ENCODE results near the gene AK5.

AK5 gene

DNA sequence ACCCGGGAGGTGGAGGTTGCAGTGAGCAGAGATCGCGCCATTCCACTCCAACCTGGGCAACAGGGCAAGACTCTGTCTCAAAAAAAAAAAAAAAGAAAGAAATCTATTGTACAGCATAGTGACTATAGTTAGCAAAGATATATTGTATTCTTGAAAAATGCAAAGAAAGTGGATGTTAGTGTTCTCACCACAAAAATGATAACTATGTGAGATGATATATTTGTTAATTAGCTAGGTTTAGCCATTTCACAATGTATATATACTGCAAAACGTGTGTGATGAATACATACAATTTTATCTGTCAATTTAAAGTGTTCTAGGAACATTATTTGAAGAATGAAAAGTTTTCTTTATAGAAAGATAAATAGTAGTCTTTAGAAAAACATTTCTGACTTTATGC, 179.9 kb downstream of the AK5 start:
- Histone ChIP-seq H3K27me3 (ENCODE audit: control insufficient read depth in 1 of 2, insufficient read depth in 2 of 2, low read length in 2 of 2) (no peaks in the 10 kb centered on the region), H3K36me3 (ENCODE audit: control insufficient read depth in 1 of 2, insufficient read depth in 2 of 2, low read length in 2 of 2) (no peaks in the 10 kb centered on the region), H3K4me3 (ENCODE audit: low read depth in 1 of 2, low read length in 2 of 2) (no peak overlapping the region), H3K27ac (ENCODE audit: low read depth, low read length) (no peak overlapping the region), H3K9me3 (ENCODE audit: control insufficient read depth in 1 of 2, low read length in 2 of 2) (no peaks in the 10 kb centered on the region), H3K4me1 (ENCODE audit: control insufficient read depth in 1 of 2, insufficient read depth in 2 of 2, low read length in 2 of 2) (peaks cover 0 to 4% of the 10 kb centered on the region in 2 donors), H3K9ac (ENCODE audit: low read depth in 1 of 2, low read length in 2 of 2) (no peak overlapping the region)

DNA sequence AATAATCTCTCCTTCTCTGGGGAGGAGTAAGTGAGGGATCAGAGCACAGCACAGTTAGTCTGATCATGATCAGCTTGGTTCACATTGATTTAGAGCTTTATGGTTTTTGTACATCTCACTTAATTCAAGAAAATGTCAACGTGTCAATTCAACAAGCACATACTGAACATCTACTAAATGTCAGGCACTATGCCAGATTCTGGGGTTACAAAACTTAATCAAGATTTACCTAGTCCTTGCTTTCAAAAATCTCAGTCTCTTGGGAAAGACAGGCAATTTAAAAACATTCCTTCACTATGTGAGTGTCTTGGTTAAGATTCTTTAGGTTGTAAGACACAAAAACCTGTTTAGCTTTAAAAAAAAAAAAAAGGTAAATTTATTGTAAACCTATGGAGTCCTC, 181.4 kb downstream of the AK5 start:
- Histone ChIP-seq H3K27ac (ENCODE audit: low read depth, low read length) (no peak overlapping the region), H3K36me3 (ENCODE audit: control insufficient read depth in 1 of 2, insufficient read depth in 2 of 2, low read length in 2 of 2) (no peaks in the 10 kb centered on the region), H3K27me3 (ENCODE audit: control insufficient read depth in 1 of 2, insufficient read depth in 2 of 2, low read length in 2 of 2) (no peaks in the 10 kb centered on the region), H3K4me1 (ENCODE audit: control insufficient read depth in 1 of 2, insufficient read depth in 2 of 2, low read length in 2 of 2) (peaks cover 0 to 4% of the 10 kb centered on the region in 2 donors), H3K9me3 (ENCODE audit: control insufficient read depth in 1 of 2, low read length in 2 of 2) (no peaks in the 10 kb centered on the region), H3K9ac (ENCODE audit: low read depth in 1 of 2, low read length in 2 of 2) (no peak overlapping the region), H3K4me3 (ENCODE audit: low read depth in 1 of 2, low read length in 2 of 2) (no peak overlapping the region)

DNA sequence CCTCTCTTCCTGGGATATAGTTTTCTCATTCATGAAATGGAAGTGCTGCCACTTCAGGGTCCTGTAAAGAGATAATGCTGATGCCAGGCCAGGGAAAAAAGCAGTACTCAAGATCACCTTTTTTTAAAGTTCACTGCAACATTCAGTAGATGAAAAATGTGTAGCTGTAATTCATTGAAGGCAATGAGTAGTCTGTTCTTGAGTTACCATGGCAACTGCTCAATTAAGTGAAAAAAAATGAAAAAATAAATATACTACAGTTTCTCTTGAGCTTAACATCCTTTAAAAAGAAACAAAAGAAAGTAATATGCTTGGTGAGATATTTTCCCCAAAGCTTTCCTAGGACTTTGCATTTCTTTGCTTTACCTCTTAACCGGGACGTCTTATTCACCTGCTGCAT, 183.3 kb downstream of the AK5 start:
- Histone ChIP-seq H3K4me1 (ENCODE audit: control insufficient read depth in 1 of 2, insufficient read depth in 2 of 2, low read length in 2 of 2) (no peaks in the 10 kb centered on the region), H3K27me3 (ENCODE audit: control insufficient read depth in 1 of 2, insufficient read depth in 2 of 2, low read length in 2 of 2) (no peaks in the 10 kb centered on the region), H3K9ac (ENCODE audit: low read depth in 1 of 2, low read length in 2 of 2) (no peak overlapping the region), H3K27ac (ENCODE audit: low read depth, low read length) (no peak overlapping the region), H3K4me3 (ENCODE audit: low read depth in 1 of 2, low read length in 2 of 2) (no peak overlapping the region), H3K9me3 (ENCODE audit: control insufficient read depth in 1 of 2, low read length in 2 of 2) (no peaks in the 10 kb centered on the region), H3K36me3 (ENCODE audit: control insufficient read depth in 1 of 2, insufficient read depth in 2 of 2, low read length in 2 of 2) (no peaks in the 10 kb centered on the region)

DNA sequence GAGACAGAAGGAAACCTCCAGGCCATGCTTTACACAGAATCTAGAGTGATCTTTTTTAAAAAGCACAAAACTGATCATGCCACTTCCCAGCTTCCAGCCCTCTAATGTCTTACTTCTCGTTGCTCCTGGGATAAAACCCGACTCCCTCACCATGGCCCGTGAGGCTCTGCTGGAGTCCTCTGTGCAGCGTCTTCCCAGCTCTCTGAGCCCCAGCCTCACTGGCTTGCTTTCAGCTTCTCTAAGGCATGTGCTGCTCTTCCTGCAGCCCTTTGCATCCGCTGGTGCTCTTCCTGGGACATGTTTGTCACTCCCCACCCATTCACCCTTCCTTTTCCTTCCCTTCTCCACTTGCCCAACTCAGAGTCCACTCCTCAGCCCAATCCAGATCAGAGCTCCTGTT, 184.1 kb downstream of the AK5 start:
- no peak overlapping the region for H3K27ac ChIP-seq (ENCODE audit: low read depth, low read length)
- no peaks in the 10 kb centered on the region for H3K36me3 ChIP-seq (ENCODE audit: control insufficient read depth in 1 of 2, insufficient read depth in 2 of 2, low read length in 2 of 2)
- H3K27me3 ChIP-seq (ENCODE audit: control insufficient read depth in 1 of 2, insufficient read depth in 2 of 2, low read length in 2 of 2) = no peaks in the 10 kb centered on the region
- H3K9ac ChIP-seq (ENCODE audit: low read depth in 1 of 2, low read length in 2 of 2) = no peak overlapping the region
- H3K4me1 ChIP-seq (ENCODE audit: control insufficient read depth in 1 of 2, insufficient read depth in 2 of 2, low read length in 2 of 2) = no peaks in the 10 kb centered on the region
- no peak overlapping the region for H3K4me3 ChIP-seq (ENCODE audit: low read depth in 1 of 2, low read length in 2 of 2)
- no peaks in the 10 kb centered on the region for H3K9me3 ChIP-seq (ENCODE audit: control insufficient read depth in 1 of 2, low read length in 2 of 2)

DNA sequence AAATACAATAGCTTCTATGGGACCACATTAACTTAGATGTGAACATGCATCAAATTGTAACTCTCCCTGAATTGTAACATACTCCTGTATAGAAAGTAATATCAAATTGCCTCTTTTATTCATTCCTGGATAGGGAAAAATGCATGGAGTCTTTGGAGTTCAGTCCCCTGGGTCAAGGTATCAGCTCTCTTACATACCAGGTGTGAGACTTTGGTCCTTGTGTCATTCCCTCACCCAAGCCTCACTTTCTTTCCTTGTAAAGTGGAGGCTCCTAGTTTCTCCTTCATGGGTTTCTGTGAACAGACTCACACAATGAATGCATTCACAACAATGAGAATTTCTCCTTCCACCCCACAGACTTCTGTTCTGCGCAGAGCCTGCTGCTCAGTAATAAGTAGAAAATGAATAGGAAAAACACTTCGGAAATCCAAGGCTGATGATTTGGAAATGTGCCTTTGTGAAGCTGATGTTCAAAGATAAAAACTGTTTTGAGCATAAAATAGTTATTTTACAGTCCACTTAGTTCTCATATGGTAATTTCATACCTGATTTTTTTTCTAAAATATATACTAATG, 185.3 kb downstream of the AK5 start:
- H3K9ac ChIP-seq (ENCODE audit: low read depth in 1 of 2, low read length in 2 of 2) = no peak overlapping the region

DNA sequence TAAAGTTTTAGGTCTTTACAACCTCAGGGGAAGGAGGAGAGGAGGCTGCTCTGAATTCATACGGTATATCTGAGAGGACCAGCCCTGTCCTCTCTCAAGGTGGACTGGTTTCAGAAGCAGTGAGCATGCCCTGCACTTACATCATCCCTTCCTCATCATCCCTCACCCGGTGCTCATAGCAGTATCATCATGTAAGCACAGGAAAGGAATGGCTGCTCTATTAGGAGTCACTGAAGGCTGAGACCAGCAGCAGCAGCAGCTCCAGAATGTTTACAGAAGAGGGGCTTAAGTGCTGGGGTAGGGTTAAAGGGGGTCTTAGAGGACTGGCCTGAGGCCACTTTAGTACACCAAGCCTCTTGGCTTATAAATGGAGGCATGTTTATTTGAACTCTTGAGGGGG, 185.9 kb downstream of the AK5 start:
- Histone ChIP-seq H3K4me1 (ENCODE audit: control insufficient read depth in 1 of 2, insufficient read depth in 2 of 2, low read length in 2 of 2) (no peaks in the 10 kb centered on the region), H3K27ac (ENCODE audit: low read depth, low read length) (no peak overlapping the region), H3K4me3 (ENCODE audit: low read depth in 1 of 2, low read length in 2 of 2) (no peak overlapping the region), H3K9ac (ENCODE audit: low read depth in 1 of 2, low read length in 2 of 2) (no peak overlapping the region), H3K27me3 (ENCODE audit: control insufficient read depth in 1 of 2, insufficient read depth in 2 of 2, low read length in 2 of 2) (no peaks in the 10 kb centered on the region), H3K36me3 (ENCODE audit: control insufficient read depth in 1 of 2, insufficient read depth in 2 of 2, low read length in 2 of 2) (no peaks in the 10 kb centered on the region), H3K9me3 (ENCODE audit: control insufficient read depth in 1 of 2, low read length in 2 of 2) (no peaks in the 10 kb centered on the region)

More for the DNA sequence above, 185.3 kb downstream of the AK5 start:
- Histone ChIP-seq H3K4me3 (ENCODE audit: low read depth in 1 of 2, low read length in 2 of 2) (no peak overlapping the region), H3K27ac (ENCODE audit: low read depth, low read length) (no peak overlapping the region), H3K36me3 (ENCODE audit: control insufficient read depth in 1 of 2, insufficient read depth in 2 of 2, low read length in 2 of 2) (no peaks in the 10 kb centered on the region), H3K27me3 (ENCODE audit: control insufficient read depth in 1 of 2, insufficient read depth in 2 of 2, low read length in 2 of 2) (no peaks in the 10 kb centered on the region), H3K4me1 (ENCODE audit: control insufficient read depth in 1 of 2, insufficient read depth in 2 of 2, low read length in 2 of 2) (no peaks in the 10 kb centered on the region), H3K9me3 (ENCODE audit: control insufficient read depth in 1 of 2, low read length in 2 of 2) (no peaks in the 10 kb centered on the region)

DNA sequence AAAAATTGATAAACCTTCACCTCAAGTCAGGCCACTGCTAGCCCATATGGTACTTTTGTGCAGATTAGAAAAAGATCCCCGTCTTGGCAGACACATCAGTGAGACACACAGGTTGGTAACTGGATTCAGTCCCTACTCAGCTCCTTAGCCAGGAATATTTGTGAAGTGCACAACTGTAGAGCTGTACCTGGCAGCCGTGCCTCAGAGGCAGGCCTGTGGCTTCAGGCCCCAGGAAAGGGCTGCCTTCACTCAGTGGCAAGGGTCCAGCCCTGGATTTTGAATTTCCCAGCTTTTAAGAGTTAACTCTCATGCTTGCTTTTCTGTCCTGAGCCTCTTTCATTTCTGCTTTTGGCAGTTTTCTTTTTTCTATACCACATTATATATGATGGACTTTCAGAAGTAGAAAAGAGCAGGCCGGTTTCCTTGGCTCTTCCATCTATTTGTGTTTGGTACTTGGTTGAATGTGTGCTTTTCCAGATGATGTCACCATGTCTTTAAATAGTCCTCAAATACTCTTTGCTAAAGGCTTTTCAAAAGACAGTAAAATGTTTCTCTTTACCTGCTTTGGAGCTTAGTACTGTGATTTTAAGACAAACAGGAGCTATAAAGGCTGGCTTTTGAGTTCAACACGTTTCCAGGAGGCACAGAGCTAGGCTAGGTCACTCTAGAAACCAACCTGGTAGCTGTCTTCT, 186.6 kb downstream of the AK5 start:
- no peak overlapping the region for H3K9ac ChIP-seq (ENCODE audit: low read depth in 1 of 2, low read length in 2 of 2)
- H3K27ac ChIP-seq (ENCODE audit: low read depth, low read length) = no peak overlapping the region
- H3K4me1 ChIP-seq (ENCODE audit: control insufficient read depth in 1 of 2, insufficient read depth in 2 of 2, low read length in 2 of 2) = no peaks in the 10 kb centered on the region
- no peaks in the 10 kb centered on the region for H3K27me3 ChIP-seq (ENCODE audit: control insufficient read depth in 1 of 2, insufficient read depth in 2 of 2, low read length in 2 of 2)
- H3K9me3 ChIP-seq (ENCODE audit: control insufficient read depth in 1 of 2, low read length in 2 of 2) = no peaks in the 10 kb centered on the region
- no peaks in the 10 kb centered on the region for H3K36me3 ChIP-seq (ENCODE audit: control insufficient read depth in 1 of 2, insufficient read depth in 2 of 2, low read length in 2 of 2)
- no peak overlapping the region for H3K4me3 ChIP-seq (ENCODE audit: low read depth in 1 of 2, low read length in 2 of 2)

DNA sequence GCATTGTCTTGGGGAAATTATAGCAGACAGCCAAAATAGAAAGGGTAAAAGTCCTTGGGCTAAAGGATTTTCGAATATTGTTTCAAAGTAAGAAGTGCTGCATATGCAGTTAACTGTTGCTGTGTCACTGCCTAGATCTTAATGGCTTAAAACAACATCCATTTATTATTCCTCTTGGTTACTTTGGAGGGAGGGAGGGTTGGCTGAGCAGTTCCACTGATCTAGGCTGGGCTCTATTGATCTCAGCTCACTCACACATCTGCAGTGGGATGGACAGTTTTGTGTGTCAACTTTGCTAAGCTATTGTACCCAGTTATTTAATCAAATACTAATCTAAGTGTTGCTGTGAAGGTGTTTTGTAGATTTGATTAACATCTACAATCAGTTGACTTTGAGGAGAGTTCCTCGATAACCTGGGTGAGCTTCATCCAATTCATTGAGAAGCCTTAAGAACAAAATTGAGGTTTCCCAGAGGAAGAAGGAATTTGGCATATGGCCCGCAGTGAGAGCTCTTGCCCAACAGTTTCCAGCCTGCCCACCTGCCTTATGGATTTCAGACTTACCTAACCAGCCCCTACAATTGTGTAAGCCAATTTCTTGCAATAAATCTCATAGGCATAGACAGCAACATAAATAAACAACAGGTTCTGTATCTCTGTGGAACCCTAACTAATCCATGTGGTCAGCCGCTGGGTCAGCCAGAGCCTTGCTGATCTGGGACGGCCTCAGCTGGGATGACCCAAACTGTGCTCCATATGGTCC, 187.3 kb downstream of the AK5 start:
- H3K27ac ChIP-seq (ENCODE audit: low read depth, low read length) = no peak overlapping the region
- H3K9me3 ChIP-seq (ENCODE audit: control insufficient read depth in 1 of 2, low read length in 2 of 2) = no peaks in the 10 kb centered on the region
- H3K27me3 ChIP-seq (ENCODE audit: control insufficient read depth in 1 of 2, insufficient read depth in 2 of 2, low read length in 2 of 2) = no peaks in the 10 kb centered on the region
- H3K4me1 ChIP-seq (ENCODE audit: control insufficient read depth in 1 of 2, insufficient read depth in 2 of 2, low read length in 2 of 2) = no peaks in the 10 kb centered on the region
- H3K9ac ChIP-seq (ENCODE audit: low read depth in 1 of 2, low read length in 2 of 2) = no peak overlapping the region
- H3K4me3 ChIP-seq (ENCODE audit: low read depth in 1 of 2, low read length in 2 of 2) = no peak overlapping the region
- no peaks in the 10 kb centered on the region for H3K36me3 ChIP-seq (ENCODE audit: control insufficient read depth in 1 of 2, insufficient read depth in 2 of 2, low read length in 2 of 2)

DNA sequence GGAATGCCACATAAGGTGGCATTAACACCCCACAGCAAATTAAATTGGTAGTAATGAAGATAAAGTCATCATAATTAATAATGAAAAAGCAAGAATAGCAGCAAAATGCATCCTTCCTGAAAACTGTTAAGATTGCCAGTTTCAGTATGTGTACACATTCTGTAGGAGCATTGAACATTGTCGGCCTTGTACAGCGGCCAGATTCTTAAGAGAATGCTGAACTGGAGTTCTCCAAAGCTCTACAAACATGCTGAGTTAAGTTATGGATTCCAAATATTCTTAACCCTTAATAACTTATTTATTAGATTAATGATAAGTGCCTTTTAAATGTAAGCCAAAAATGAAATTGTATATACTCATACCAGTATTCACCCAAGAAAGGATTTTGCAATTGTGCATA, 189.9 kb downstream of the AK5 start:
- Histone ChIP-seq H3K27ac (ENCODE audit: low read depth, low read length) (no peak overlapping the region), H3K27me3 (ENCODE audit: control insufficient read depth in 1 of 2, insufficient read depth in 2 of 2, low read length in 2 of 2) (no peaks in the 10 kb centered on the region), H3K4me3 (ENCODE audit: low read depth in 1 of 2, low read length in 2 of 2) (no peak overlapping the region)

DNA sequence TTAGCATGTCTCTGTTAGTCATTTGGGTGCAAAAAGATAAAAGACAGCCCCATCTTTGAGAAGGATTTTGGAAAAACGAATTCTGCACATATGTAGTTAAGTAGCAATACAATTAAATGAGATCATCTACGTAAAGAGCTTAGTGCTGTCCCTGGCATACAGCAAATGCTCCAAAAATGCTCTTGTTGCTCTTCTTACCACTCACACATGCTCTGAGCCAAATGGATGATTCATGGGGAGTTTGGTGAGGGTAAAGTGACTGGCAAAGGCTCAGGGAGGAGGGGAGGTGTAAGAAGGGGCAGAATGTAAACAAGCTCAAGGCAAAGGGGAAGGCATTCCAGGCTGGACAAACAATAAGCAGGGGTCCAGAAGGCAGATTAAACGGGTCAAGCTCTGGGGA, 191.9 kb downstream of the AK5 start:
- Histone ChIP-seq H3K4me1 (ENCODE audit: control insufficient read depth in 1 of 2, insufficient read depth in 2 of 2, low read length in 2 of 2) (no peaks in the 10 kb centered on the region), H3K9ac (ENCODE audit: low read depth in 1 of 2, low read length in 2 of 2) (no peak overlapping the region), H3K9me3 (ENCODE audit: control insufficient read depth in 1 of 2, low read length in 2 of 2) (no peaks in the 10 kb centered on the region), H3K4me3 (ENCODE audit: low read depth in 1 of 2, low read length in 2 of 2) (no peak overlapping the region), H3K27ac (ENCODE audit: low read depth, low read length) (no peak overlapping the region), H3K27me3 (ENCODE audit: control insufficient read depth in 1 of 2, insufficient read depth in 2 of 2, low read length in 2 of 2) (no peaks in the 10 kb centered on the region), H3K36me3 (ENCODE audit: control insufficient read depth in 1 of 2, insufficient read depth in 2 of 2, low read length in 2 of 2) (no peaks in the 10 kb centered on the region)

More for the DNA sequence above, 189.9 kb downstream of the AK5 start:
- Histone ChIP-seq H3K4me1 (ENCODE audit: control insufficient read depth in 1 of 2, insufficient read depth in 2 of 2, low read length in 2 of 2) (no peaks in the 10 kb centered on the region), H3K36me3 (ENCODE audit: control insufficient read depth in 1 of 2, insufficient read depth in 2 of 2, low read length in 2 of 2) (no peaks in the 10 kb centered on the region), H3K9me3 (ENCODE audit: control insufficient read depth in 1 of 2, low read length in 2 of 2) (no peaks in the 10 kb centered on the region), H3K9ac (ENCODE audit: low read depth in 1 of 2, low read length in 2 of 2) (no peak overlapping the region)
